Measurements from ENCODE around the gene STX11.

- TF ChIP-seq CTCF (IDR thresholded peaks at IDR 0.05), result no peak
- no peak for TF ChIP-seq POLR2A (IDR thresholded peaks at IDR 0.05)
Measured at GRCh38 chr6:144197919-144198318, 47.6 kb downstream of the STX11 start.
